ENCODE results near the gene GOLGA6B.

DNA sequence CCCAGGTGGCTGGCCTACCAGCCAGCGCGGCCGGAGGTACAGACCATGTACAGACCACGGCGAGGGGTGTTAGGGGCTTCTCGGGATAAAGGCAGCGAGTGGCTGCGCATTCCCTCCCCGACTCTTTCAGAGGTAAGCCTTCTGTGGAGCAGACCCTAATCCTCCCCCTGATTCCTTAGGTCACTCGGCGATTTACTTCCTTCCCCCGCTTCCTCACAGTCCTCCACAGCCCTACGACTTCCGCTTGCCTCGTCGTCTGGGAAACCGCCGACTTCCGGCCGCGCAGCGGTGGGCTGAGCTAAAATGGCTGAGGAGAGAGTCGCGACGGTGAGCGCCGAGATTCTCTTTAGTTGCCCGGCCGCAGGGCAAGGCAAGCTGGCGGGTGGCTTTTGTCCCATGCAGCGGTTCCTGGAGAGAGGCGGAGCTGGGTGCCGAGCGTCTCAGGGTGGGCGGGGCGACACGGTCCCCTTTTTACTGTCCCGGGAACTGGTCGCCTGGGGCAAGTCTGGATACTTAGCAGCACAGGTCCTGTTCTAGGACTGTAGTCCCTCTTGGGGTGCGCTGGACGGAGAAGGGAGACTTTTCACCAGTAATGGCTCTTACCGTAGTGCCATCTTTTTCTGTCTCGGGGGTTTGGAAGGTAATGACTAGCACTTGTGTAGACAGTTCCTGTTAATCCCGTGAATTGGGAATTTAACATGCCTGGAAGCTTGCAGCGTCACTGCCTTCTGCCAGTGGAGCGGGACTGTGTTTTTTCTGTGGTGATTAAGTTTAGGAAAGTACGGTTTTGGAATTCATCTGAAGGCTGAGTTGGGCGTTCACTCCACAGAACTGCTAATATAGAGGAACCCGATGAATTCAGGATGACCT is 31.7 kb downstream of the GOLGA6B start, which contains the start of the genes BBS4 and HIGD2B:
- TF ChIP-seq, protein P1, sequence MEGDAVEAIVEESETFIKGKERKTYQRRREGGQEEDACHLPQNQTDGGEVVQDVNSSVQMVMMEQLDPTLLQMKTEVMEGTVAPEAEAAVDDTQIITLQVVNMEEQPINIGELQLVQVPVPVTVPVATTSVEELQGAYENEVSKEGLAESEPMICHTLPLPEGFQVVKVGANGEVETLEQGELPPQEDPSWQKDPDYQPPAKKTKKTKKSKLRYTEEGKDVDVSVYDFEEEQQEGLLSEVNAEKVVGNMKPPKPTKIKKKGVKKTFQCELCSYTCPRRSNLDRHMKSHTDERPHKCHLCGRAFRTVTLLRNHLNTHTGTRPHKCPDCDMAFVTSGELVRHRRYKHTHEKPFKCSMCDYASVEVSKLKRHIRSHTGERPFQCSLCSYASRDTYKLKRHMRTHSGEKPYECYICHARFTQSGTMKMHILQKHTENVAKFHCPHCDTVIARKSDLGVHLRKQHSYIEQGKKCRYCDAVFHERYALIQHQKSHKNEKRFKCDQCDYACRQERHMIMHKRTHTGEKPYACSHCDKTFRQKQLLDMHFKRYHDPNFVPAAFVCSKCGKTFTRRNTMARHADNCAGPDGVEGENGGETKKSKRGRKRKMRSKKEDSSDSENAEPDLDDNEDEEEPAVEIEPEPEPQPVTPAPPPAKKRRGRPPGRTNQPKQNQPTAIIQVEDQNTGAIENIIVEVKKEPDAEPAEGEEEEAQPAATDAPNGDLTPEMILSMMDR (IDR thresholded peaks at IDR 0.05) = no peak
- TF ChIP-seq POLR2A (IDR thresholded peaks at IDR 0.05) = peak in 2 of 4 donors; percentile 31 to 65

Data from esophagus squamous epithelium (tissue), 4 donors.